NK-92 (cell line): ENCODE results near the gene HADH.
"Not testable (repeated sequence)": the region's sequence is repeated elsewhere in the genome, so short reads cannot be mapped to it uniquely, and the experiment has no call there.

Source experiments
- DNase-seq: peaks from one replicate; lab custom pipeline; 2025; ENCODE audit not compliant: unreplicated experiment; lab: John Stamatoyannopoulos, UW

HADH gene

GRCh38 chr4:107989537-107990386 is at the start of gene HADH:
Gene HADH, plus strand, starts transcription at chr4:107989889. Its CDS starts 44 bp downstream, at chr4:107989933.
- DNase-seq = peak; percentile 47

GRCh38 chr4:107945809-107946208 is 43.9 kb upstream of the HADH start:
- DNase-seq = no peak

GRCh38 chr4:107950746-107951540 is 38.7 kb upstream of the HADH start:
- DNase-seq = no peak

GRCh38 chr4:107951551-107951950 is 38.1 kb upstream of the HADH start:
- DNase-seq = no peak

GRCh38 chr4:107956011-107956410 is 33.7 kb upstream of the HADH start:
- no peak for DNase-seq

- DNase-seq = no peak
Measured at GRCh38 chr4:107966903-107967302, 22.8 kb upstream of the HADH start.

GRCh38 chr4:107967519-107967918 is 22.2 kb upstream of the HADH start:
- DNase-seq = not testable (repeated sequence)

- not testable (repeated sequence) for DNase-seq
Measured at GRCh38 chr4:107967921-107968320, 21.8 kb upstream of the HADH start.

GRCh38 chr4:107970063-107970798 is 19.5 kb upstream of the HADH start:
- no peak for DNase-seq

GRCh38 chr4:107972605-107973004 is 17.1 kb upstream of the HADH start:
- DNase-seq = no peak

- no peak for DNase-seq
Measured at GRCh38 chr4:107974523-107974922, 15.2 kb upstream of the HADH start.

- DNase-seq = no peak
Measured at GRCh38 chr4:107977482-107977881, 12.2 kb upstream of the HADH start.

- DNase-seq = no peak
Measured at GRCh38 chr4:107977966-107978705, 11.6 kb upstream of the HADH start.

- no peak for DNase-seq
Measured at GRCh38 chr4:107978716-107979451, 10.8 kb upstream of the HADH start.

- DNase-seq = no peak
Measured at GRCh38 chr4:107987916-107988762, 1.6 kb upstream of the HADH start.

- DNase-seq = no peak
Measured at GRCh38 chr4:107988763-107989035, 990 bp upstream of the HADH start.

- DNase-seq = no peak
Measured at GRCh38 chr4:107989162-107989536, 540 bp upstream of the HADH start.

- DNase-seq = no peak
Measured at GRCh38 chr4:107991945-107992630, 2.4 kb downstream of the HADH start.

GRCh38 chr4:107993969-107994368 is 4.3 kb downstream of the HADH start:
- no peak for DNase-seq
